Spleen (tissue), 7 donors: Measurements from ENCODE around the gene EPHB1.

ENCODE experiments used
- CTCF ChIP-seq, 11 experiments: fragments of 200-600 bp in 7 of 11; fragments of 450-650 bp in 4 of 11; sonication (generic) in 4 of 11; IDR thresholded peaks in 8 of 11; conservative IDR thresholded peaks in 3 of 11; 1 replicate in 7 of 11; 2 replicates in 4 of 11; pipeline versions ENCODE4 v1.4.0 to v1.8.0; 2016 to 2021; ENCODE audit warnings: antibody characterized with exemption in 11 of 11, inconsistent platforms in 4 of 11, mild to moderate bottlenecking in 1 of 11
- POLR2A ChIP-seq, 3 donors: fragments of 450-650 bp; IDR thresholded peaks; one replicate each; pipeline ENCODE4 v1.5.1; 2017; ENCODE audit warnings: antibody characterized with exemption in 3 of 3, mild to moderate bottlenecking in 1 of 3
- POLR2AphosphoS5 ChIP-seq, 3 donors: sonication (generic); formaldehyde crosslinking; IDR thresholded peaks; one replicate each; pipeline ENCODE4 v1.5.1; 2017; ENCODE audit warnings: antibody characterized with exemption in 3 of 3
- donor health status: DM: no; HTN: no; CAD: no; lungs with moderate emphysema.
- donor health status: DM: no; HTN: no; CAD: no.
- donor health status: DM: no; HTN: no; CAD: no.

GRCh38 chr3:135020181-135020580 is 225.1 kb downstream of the EPHB1 start:
- no peak for TF ChIP-seq CTCF (IDR thresholded peaks at IDR 0.05 in 8 of 11, conservative IDR thresholded peaks at IDR 0.05 in 3 of 11)
- no peak for TF ChIP-seq POLR2A (IDR thresholded peaks at IDR 0.05)
- no peak for TF ChIP-seq POLR2AphosphoS5 (IDR thresholded peaks at IDR 0.05)
